GM11168 (cell line): ENCODE data around the gene CACNA1I.

Experiments
- in situ Hi-C: fragments of 300-500 bp; cut with MboI; formaldehyde crosslinking; loops from one replicate; pipeline ENCODE4 v1.12.0; 2022; ENCODE audit warnings: low sequenced_read_pairs; ENCODE audit not compliant: unreplicated experiment

CACNA1I gene

GRCh38 chr22:39567135-39567946, 3.2 kb upstream of the CACNA1I start:
- in situ Hi-C loops: no loop called here

DNA sequence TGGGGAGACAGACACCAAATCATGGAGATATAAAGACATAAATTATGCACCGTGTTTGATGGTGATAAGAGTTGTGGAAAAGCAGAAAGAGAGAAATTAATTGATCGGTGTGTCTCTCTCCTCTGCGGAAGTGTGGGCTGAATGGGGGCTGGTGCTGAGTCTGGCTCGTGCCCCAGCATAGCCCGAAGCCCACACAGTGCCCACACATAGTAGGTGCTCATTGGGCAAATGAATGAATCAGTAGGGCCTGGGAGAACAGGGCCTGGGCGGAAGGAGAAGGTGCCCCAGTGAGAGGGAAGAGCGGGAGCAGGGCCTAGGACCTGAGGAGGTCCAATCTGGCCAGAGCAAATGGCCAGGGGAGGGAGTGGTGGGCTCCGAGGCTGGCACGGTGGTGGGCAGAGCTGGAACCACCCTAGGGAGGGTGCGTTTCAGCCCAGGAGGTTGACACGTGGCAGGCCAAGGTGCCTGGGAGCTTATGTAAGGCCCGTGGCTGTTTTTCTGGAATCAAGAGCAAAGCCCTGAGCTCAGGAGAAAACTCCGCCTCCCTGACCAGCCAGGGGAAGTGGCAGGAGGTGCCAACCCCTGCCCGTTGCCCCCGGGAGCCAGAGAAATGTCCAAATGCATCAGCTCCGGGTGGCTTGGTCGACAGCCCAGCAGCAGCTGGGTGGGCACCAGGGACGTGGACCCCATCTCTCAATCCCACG, 2.1 kb upstream of the CACNA1I start:
- in situ Hi-C loops: no loop called here

DNA sequence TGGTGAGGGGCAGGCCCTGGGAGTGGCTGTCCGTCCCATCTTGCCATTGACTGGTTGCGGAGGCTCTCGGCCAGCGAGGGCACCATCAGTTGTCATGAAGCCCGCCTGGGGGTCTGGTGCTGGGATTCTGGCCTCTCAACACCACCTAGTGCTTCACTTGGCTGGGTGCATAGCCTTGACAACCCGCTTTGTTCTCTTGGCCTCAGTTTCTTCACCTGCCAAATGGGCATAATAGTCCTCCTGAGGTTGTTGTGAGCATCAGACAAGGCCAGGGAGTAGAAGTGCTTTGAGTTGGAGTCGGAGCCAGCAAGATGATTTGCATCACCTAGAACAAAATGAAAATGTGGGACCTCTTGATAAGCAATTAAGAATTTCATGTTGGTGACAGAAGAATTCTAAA, 1.5 kb upstream of the CACNA1I start:
- in situ Hi-C loops: no loop called here

DNA sequence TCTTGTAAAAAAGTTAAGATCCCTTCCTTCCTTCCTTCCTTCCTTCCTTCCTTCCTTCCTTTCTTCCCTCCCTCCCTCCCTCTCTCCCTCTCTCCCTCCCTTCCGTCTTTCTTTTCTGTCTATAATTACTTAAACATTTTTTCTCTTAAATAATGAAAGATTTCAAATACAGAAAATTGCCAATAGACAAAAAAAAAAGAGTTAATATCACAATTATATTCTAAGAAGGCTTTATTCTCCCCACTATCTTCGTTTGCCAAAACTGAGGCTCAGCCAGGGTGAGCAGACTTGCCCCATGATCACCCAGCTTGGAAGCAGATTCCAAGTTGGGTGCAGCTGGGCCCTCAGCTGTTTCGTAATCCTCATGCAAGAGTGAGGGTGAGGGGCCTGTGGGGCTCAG, 327 bp upstream of the CACNA1I start:
- in situ Hi-C loops: no loop called here

GRCh38 chr22:39571538-39571937, 985 bp downstream of the CACNA1I start:
- in situ Hi-C loops: no loop called here

DNA sequence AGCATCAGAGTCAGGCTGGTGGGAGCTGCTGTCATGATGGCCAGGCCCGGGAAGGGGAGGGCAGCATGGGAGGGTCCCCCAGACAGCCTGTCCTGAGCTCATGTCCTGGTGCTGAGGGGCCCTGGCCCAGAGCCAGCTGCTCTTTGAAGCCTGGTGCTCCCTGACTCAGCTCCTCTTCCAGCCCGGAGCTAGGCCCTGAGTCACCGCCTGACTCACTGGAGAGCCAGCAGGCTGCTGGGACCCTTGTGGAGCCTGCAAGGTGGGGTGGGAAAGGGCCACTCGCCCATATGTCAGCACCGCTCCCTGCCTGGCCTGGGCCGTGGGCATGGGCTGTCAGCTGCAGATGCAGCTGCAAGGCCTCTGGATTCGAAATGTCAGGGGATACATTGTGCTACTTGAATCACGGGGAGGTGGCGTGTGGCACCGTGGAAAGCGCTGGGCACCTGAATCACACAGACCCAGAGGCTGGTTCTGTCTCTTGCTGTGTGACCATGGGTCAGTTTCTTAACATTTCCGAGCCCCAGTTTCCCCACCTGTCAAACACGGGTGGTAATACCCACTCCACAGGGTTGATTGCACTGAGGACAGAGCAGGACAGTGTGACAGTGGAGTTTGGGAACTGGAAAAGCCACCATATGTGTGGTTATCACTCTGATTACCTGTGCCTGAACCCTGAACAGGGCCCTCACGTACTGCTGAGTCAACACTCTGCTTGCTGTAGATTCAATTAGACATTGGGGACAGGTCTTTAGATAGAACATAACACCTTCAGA, 4.4 kb downstream of the CACNA1I start:
- in situ Hi-C loops: no loop called here

GRCh38 chr22:39575552-39575825, 4.9 kb downstream of the CACNA1I start:
- in situ Hi-C loops: no loop called here

DNA sequence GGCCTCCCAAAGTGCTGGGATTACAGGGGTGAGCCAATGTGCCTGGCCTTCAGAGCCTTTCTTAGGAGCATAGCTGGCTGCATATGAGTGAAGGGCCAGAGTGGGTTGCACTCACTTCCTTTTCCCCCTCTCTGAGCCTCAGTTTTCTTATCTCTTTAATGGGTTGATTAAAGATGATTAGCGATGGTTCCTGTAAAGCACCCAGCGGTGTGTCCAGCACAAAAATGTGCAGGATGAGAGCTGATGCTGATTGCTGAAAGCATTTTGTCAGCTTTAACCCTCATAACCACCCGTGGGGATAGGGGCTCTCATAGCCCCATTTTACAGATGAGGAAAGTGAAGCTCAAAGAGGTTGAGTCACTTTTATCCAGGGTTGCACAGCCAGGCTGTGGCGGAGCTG, 5.5 kb downstream of the CACNA1I start:
- in situ Hi-C loops: no loop called here

GRCh38 chr22:39577366-39577765, 6.8 kb downstream of the CACNA1I start:
- in situ Hi-C loops: no loop called here

GRCh38 chr22:39577900-39578299, 7.3 kb downstream of the CACNA1I start:
- in situ Hi-C loops: no loop called here

- in situ Hi-C loops: no loop called here
Observed at GRCh38 chr22:39580006-39580441, 9.5 kb downstream of the CACNA1I start.

DNA sequence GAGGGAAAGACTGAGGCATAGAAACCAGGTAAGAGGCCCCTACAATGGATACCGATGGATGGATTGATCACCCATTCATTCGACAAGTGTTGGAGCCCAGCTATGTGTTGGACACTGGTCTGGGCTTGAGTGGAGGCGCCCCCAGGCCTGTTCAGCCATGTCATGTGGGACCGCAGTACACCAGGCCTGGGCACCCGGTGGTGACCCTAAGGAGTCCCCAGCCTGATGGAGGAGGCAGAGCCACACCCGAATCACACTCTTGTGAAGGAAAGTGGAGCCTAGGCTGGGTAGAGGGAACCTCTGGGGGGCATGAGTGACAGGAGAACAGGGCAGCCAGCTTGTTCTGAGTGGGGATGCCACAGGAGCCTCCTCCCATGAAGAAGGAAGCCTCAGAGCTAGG, 10.2 kb downstream of the CACNA1I start:
- in situ Hi-C loops: no loop called here

- in situ Hi-C loops: no loop called here
Observed at GRCh38 chr22:39581303-39581702, 10.8 kb downstream of the CACNA1I start.

DNA sequence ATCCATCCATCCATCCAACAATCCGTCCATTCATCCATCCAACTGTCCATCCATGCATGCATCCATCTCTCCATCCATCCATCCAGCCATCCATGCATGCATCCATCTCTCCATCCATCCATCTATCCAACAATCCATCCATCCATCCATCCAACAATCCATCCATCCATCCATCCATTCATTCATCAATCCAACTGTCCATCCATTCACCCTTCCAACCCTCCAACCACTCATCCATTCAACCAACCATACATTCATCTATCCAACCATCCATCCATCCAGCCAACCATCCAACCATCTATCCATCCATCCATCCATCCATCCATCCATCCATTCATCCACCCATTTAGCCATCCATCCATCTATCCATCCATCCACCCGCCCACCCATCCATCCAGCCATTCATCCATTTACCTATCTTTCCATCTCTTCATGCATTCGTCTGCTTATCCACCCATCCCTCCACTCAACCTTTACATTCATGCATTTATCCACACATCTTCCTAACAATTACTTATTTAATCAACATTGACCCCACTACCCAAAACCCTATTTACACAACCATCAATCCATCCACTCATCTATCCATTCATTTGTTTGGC, 12.6 kb downstream of the CACNA1I start:
- in situ Hi-C loops: no loop called here

GRCh38 chr22:39589875-39590274, 19.3 kb downstream of the CACNA1I start:
- in situ Hi-C loops: no loop called here

DNA sequence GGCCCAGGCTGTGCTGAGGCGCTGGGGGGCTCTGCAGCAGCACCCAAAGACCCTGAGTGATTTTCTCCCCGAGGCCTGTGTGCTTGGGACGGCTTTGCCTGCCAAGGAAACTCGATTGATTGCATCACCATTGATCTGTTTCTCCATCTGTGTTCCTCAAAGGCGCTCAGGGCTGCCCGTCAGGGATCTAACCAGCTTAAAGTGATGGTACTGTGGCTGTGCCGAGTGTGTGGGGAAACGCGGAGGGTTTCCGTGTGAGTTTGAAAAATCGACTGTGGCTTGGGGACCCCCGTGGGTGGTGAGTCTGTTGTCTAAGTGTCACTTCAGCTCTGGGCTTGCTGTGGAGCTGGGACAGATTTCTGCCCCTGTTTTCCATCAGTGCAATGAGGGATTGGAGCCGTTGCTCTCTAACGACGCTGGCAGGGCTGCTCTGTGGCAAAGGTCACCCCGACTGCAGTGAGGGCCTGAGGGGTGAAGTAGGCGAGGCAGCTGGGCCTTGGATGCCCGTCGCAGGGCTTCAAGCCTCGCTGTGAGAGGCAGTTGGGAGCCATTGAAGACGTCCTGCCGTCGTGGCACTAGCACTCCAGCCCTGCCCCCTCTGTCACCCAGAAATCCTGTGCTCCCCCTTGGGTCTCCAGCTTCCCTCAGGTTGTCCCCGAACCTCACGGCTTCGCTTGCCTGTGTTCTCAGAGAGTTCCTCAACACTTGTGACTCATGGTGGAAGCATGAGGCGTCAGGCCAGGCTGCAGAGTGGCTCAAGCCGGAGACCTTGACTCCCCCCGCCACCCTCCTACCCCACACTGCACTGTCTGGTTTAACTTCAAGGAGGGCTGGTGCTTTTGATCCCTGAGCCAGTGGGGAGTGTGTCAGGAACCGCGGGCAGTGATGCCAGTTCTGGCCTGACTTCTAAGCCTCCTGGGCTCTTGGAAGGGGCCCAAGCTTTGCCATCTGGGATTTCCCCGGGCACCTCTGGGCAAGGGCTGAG, 21.8 kb downstream of the CACNA1I start:
- in situ Hi-C loops: no loop called here

- in situ Hi-C loops: no loop called here
Observed at GRCh38 chr22:39593066-39593930, 22.7 kb downstream of the CACNA1I start.

DNA sequence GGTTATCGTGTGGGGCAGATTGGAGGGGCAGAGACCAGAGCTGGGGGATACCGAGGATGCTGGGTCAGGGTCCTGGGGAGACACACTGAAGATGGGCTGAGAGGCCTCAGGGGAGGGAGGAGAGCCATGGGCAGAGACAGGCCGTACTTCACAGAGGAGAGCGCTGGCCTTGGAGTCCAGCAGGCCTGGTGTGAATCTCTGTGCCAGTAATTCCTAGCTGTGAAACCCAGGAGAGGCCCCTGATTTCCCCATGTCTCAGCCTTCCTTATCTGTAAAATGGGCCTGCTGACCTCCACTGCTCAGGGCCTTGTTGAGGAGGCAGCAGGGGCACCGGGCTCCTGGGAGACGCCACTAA, 23.4 kb downstream of the CACNA1I start:
- in situ Hi-C loops: no loop called here

DNA sequence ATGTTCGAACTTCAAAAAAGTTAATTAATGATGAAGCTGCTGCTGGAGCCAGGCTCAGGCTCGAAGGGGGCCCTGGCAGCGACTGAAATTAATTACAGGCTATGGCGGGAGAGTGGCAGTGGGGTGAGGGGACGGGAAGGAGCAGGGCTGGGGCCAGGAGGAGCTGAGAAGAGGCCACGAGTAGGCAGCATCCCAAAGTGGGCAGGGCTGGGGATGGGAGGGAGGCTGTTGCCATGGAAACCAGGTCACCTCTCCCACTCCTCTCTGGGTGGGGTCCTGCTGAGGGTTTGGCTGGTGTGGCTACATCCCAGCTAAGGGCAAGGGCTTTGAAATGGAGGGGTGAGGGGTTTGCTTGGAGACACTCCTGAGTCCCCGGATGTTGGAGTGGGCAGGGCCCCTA, 23.9 kb downstream of the CACNA1I start:
- in situ Hi-C loops: no loop called here
